ENCODE results near the gene INSR. TPM values are rescaled to one million over a fixed set of nuclear protein-coding genes. Genes with fewer than 3 reads are reported as not detected.

INSR gene
- total and polyA plus RNA-seq, 2 experiments from 2014 or later: 19.2 to 52.1 TPM

GRCh38 chr19:7225741-7226140 is 68.5 kb downstream of the INSR start (continued):
- TF ChIP-seq CTCF (conservative IDR thresholded peaks at IDR 0.05; ENCODE audit: low read depth in 2 of 2) (no peak), EZH2phosphoT487 (IDR thresholded peaks at IDR 0.05; ENCODE audit: unreplicated experiment) (no peak), ZNF114 (CRISPR knock-in tag; IDR thresholded peaks at IDR 0.05) (no peak), STAT1 (IDR thresholded peaks at IDR 0.05; ENCODE audit: unreplicated experiment) (no peak), REST (IDR thresholded peaks at IDR 0.05; ENCODE audit: unreplicated experiment) (no peak)

- Histone ChIP-seq H2AFZ (no peak overlapping the region), H3K27me3 (ENCODE audit: insufficient read depth) (no peaks in the 10 kb centered on the region), H3K79me2 (replicated peaks; ENCODE audit: insufficient read depth) (peaks cover 14% of the 10 kb centered on the region), H3K4me2 (no peak overlapping the region), H3K9me2 (ENCODE audit: insufficient read depth) (0 out of 2 replicates have a peak, but pooled peaks cover 4% of the 10 kb centered on the region), H3K4me1 (ENCODE audit: insufficient read depth) (peaks cover 10% of the 10 kb centered on the region; the same call in 1 of the 2 replicates), H3K36me3 (ENCODE audit: insufficient read depth) (no peaks in the 10 kb centered on the region), H3K27ac (ENCODE audit: low read depth) (no peak overlapping the region), H3F3A (replicated peaks; ENCODE audit: low read depth) (no peaks in the 10 kb centered on the region), H3K4me3 (no peak overlapping the region), H4K20me1 (replicated peaks; ENCODE audit: insufficient read depth) (no peaks in the 10 kb centered on the region; the same call in 1 of the 2 replicates)
- DNase-seq (ENCODE audit: low spot score) (no peak), ATAC-seq (no peak)
- Mint-ChIP-seq H3K4me1 (peaks cover 13% of the 10 kb centered on the region), H3K9me3 (no peaks in the 10 kb centered on the region), H3K27me3 (ENCODE audit: insufficient read depth, low read depth, poor library complexity) (no peaks in the 10 kb centered on the region), H3K27ac (no peak overlapping the region), H3K4me3 (no peak overlapping the region), H3K36me3 (ENCODE audit: low read depth) (no peaks in the 10 kb centered on the region)
- TF ChIP-seq REST (IDR thresholded peaks at IDR 0.05; ENCODE audit: unreplicated experiment) (no peak), EZH2phosphoT487 (IDR thresholded peaks at IDR 0.05; ENCODE audit: unreplicated experiment) (no peak), NANOG (IDR thresholded peaks at IDR 0.05; ENCODE audit: borderline replicate concordance) (no peak), ZNF114 (CRISPR knock-in tag; IDR thresholded peaks at IDR 0.05) (no peak), ZNF331 (CRISPR knock-in tag; IDR thresholded peaks at IDR 0.05; ENCODE audit: low read depth) (no peak), ETS1 (IDR thresholded peaks at IDR 0.05) (no peak), STAT1 (IDR thresholded peaks at IDR 0.05; ENCODE audit: unreplicated experiment) (no peak)
Measured at GRCh38 chr19:7224995-7225394, 69.2 kb downstream of the INSR start.
